ENCODE data around the gene MPV17. TPM values are rescaled to one million over a fixed set of nuclear protein-coding genes. Genes with fewer than 3 reads are reported as not detected.

The MPV17 gene
- total and polyA plus RNA-seq, 2 of the 13 experiments (the other 11 are each of a cell fraction or from before 2014, with no cell fraction given), result 48.9 to 129 TPM

- TF ChIP-seq CTCF (CRISPR knock-in tag; IDR thresholded peaks at IDR 0.05), result peak; percentile 100
- peak; percentile 67 for TF ChIP-seq PAXIP1 (CRISPR knock-in tag; conservative IDR thresholded peaks at IDR 0.05)
- TF ChIP-seq RELA (CRISPR knock-in tag; IDR thresholded peaks at IDR 0.05), result peak; percentile 79
- TF ChIP-seq GRHL1 (CRISPR knock-in tag; conservative IDR thresholded peaks at IDR 0.05), result no peak
- peak; percentile 100 for TF ChIP-seq YEATS4 (CRISPR knock-in tag; IDR thresholded peaks at IDR 0.05; ENCODE audit: borderline replicate concordance)
- TF ChIP-seq HNRNPH1 (optimal IDR thresholded peaks at IDR 0.05; ENCODE audit: low read depth, low read length), result peak; percentile 68
- TF ChIP-seq LRRFIP1 (CRISPR knock-in tag; conservative IDR thresholded peaks at IDR 0.05), result no peak; the same call in 1 of the 2 replicates
- TF ChIP-seq STAT6 (CRISPR knock-in tag; IDR thresholded peaks at IDR 0.05; ENCODE audit: borderline replicate concordance), result peak; percentile 97
- 0 out of 2 replicates have a peak, but pooled peaks have one; percentile 50 for TF ChIP-seq MLXIP (CRISPR knock-in tag; IDR thresholded peaks at IDR 0.05; ENCODE audit: borderline replicate concordance)
- peak; percentile 78 for TF ChIP-seq ZIK1 (CRISPR knock-in tag; IDR thresholded peaks at IDR 0.05; ENCODE audit: borderline replicate concordance, low read depth)
These were observed 47.3 kb upstream of the MPV17 start, which contains the start of the genes EIF2B4 and SNX17 (continued) for GRCh38 chr2:27370026-27370815.

Data from HepG2 (cell line).